Measurements from ENCODE around the gene TPSD1. TPM values are rescaled to one million over a fixed set of nuclear protein-coding genes. Genes with fewer than 3 reads are reported as not detected.

Gene TPSD1
- polyA plus RNA-seq, 1 donor (not counting 4 experiments of a cell fraction or from before 2014, with no cell fraction given), result not detected

DNA sequence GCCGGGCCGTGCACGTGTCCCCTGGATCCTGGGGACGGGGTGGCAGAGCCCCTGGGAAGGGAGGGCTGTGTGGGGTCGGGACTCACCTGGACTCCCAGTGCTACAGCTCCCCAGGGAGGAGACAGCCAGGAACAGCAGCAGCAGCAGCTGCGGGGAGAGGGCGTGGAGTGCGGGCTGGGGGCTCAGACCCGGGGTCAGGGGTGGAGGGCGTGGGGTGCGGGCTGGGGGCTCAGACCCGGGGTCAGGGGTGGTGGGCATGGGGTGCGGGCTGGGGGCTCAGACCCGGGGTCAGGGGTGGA, 20.7 kb downstream of the TPSD1 start:
- H3K9me3 ChIP-seq (ENCODE audit: control insufficient read depth, low read depth, low read length), result no peaks in the 10 kb centered on the region
- H3K4me1 ChIP-seq (ENCODE audit: control insufficient read depth, extremely low read depth, insufficient read depth, low read length), result no peaks in the 10 kb centered on the region
- TF ChIP-seq, protein P1, sequence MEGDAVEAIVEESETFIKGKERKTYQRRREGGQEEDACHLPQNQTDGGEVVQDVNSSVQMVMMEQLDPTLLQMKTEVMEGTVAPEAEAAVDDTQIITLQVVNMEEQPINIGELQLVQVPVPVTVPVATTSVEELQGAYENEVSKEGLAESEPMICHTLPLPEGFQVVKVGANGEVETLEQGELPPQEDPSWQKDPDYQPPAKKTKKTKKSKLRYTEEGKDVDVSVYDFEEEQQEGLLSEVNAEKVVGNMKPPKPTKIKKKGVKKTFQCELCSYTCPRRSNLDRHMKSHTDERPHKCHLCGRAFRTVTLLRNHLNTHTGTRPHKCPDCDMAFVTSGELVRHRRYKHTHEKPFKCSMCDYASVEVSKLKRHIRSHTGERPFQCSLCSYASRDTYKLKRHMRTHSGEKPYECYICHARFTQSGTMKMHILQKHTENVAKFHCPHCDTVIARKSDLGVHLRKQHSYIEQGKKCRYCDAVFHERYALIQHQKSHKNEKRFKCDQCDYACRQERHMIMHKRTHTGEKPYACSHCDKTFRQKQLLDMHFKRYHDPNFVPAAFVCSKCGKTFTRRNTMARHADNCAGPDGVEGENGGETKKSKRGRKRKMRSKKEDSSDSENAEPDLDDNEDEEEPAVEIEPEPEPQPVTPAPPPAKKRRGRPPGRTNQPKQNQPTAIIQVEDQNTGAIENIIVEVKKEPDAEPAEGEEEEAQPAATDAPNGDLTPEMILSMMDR (optimal IDR thresholded peaks at IDR 0.05 in 1 of 3, IDR thresholded peaks at IDR 0.05 in 1 of 3, conservative IDR thresholded peaks at IDR 0.05 in 1 of 3; ENCODE audit: extremely low read depth in 1 of 3, insufficient read depth in 2 of 3, low read length in 3 of 3), result no peak
- no peak for TF ChIP-seq EZH2 (IDR thresholded peaks at IDR 0.05; ENCODE audit: low read length)
- H3K27ac ChIP-seq (ENCODE audit: control insufficient read depth, insufficient read depth, low read length), result no peak overlapping the region
- H3K9ac ChIP-seq (ENCODE audit: control insufficient read depth, extremely low read depth, insufficient read depth, low read length), result no peak overlapping the region
- no peaks in the 10 kb centered on the region for H3K9me1 ChIP-seq (ENCODE audit: control insufficient read depth, extremely low read depth, insufficient read depth, low read length)
- dilution Hi-C loops (cut with MboI; ENCODE audit: extremely low pct_ligation_motif_present, low sequenced_read_pairs), result no loop called here
- no peaks in the 10 kb centered on the region for H3K36me3 ChIP-seq (ENCODE audit: control insufficient read depth in 2 of 2, extremely low read depth in 1 of 2, insufficient read depth in 2 of 2, low read length in 2 of 2)
- FAIRE-seq, result no peak
- H3K4me3 ChIP-seq (ENCODE audit: control insufficient read depth in 2 of 3, extremely low read depth in 1 of 3, insufficient read depth in 2 of 3, low read depth in 1 of 3, low read length in 3 of 3), result no peak overlapping the region
- no peak for DNase-seq (ENCODE audit: low read depth, low spot score)
- peaks cover 9% of the 10 kb centered on the region for H3K27me3 ChIP-seq (ENCODE audit: control insufficient read depth, extremely low read depth, insufficient read depth, low read length)
- no peak overlapping the region for H3K4me2 ChIP-seq (ENCODE audit: control insufficient read depth, extremely low read depth, insufficient read depth, low read depth, low read length)
- H2AFZ ChIP-seq (ENCODE audit: control insufficient read depth, low read length), result no peak overlapping the region
- no peaks in the 10 kb centered on the region for H4K20me1 ChIP-seq (ENCODE audit: control insufficient read depth, extremely low read depth, insufficient read depth, low read length)
- no peaks in the 10 kb centered on the region for H3K79me2 ChIP-seq (ENCODE audit: control insufficient read depth, insufficient read depth, low read length)

DNA sequence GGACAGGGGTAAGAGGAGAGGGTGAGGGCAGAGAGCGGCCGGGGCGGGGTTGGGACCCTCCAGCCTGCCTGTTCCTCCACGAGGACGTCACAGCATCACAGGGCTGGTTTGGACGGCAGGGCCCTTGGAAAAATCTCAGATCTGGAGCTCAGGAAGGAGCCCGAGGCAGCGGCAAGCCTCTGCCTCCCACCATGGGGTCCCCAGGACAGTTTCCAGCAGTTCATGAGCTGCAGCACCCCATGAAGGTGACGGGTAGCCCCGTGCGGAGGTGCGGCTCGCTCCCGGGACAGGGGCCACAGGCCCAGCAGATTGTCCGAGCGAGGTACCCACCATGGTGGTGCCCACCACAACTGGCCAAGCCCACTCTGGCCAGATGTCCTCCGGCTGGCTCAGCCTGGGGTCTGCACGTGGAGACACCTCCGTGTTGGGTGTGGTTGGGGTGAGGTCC, 21.3 kb downstream of the TPSD1 start:
- FAIRE-seq (no peak), DNase-seq (ENCODE audit: low read depth, low spot score) (no peak)
- TF ChIP-seq, protein P1 (optimal IDR thresholded peaks at IDR 0.05 in 1 of 3, IDR thresholded peaks at IDR 0.05 in 1 of 3, conservative IDR thresholded peaks at IDR 0.05 in 1 of 3; ENCODE audit: extremely low read depth in 1 of 3, insufficient read depth in 2 of 3, low read length in 3 of 3), result no peak
- no peak for TF ChIP-seq EZH2 (IDR thresholded peaks at IDR 0.05; ENCODE audit: low read length)
- Histone ChIP-seq H3K4me2 (ENCODE audit: control insufficient read depth, extremely low read depth, insufficient read depth, low read depth, low read length) (no peak overlapping the region), H3K9ac (ENCODE audit: control insufficient read depth, extremely low read depth, insufficient read depth, low read length) (no peak overlapping the region), H3K36me3 (ENCODE audit: control insufficient read depth in 2 of 2, extremely low read depth in 1 of 2, insufficient read depth in 2 of 2, low read length in 2 of 2) (no peaks in the 10 kb centered on the region), H3K27me3 (ENCODE audit: control insufficient read depth, extremely low read depth, insufficient read depth, low read length) (peaks cover 9% of the 10 kb centered on the region), H3K4me1 (ENCODE audit: control insufficient read depth, extremely low read depth, insufficient read depth, low read length) (no peaks in the 10 kb centered on the region), H3K4me3 (ENCODE audit: control insufficient read depth in 2 of 3, extremely low read depth in 1 of 3, insufficient read depth in 2 of 3, low read depth in 1 of 3, low read length in 3 of 3) (no peak overlapping the region), H3K79me2 (ENCODE audit: control insufficient read depth, insufficient read depth, low read length) (no peaks in the 10 kb centered on the region), H3K9me3 (ENCODE audit: control insufficient read depth, low read depth, low read length) (no peaks in the 10 kb centered on the region), H3K9me1 (ENCODE audit: control insufficient read depth, extremely low read depth, insufficient read depth, low read length) (no peaks in the 10 kb centered on the region), H3K27ac (ENCODE audit: control insufficient read depth, insufficient read depth, low read length) (no peak overlapping the region), H2AFZ (ENCODE audit: control insufficient read depth, low read length) (no peak overlapping the region), H4K20me1 (ENCODE audit: control insufficient read depth, extremely low read depth, insufficient read depth, low read length) (no peaks in the 10 kb centered on the region)
- dilution Hi-C loops (cut with MboI; ENCODE audit: extremely low pct_ligation_motif_present, low sequenced_read_pairs), result no loop called here
